ENCODE measurements around the gene PATZ1. TPM values are rescaled to one million over a fixed set of nuclear protein-coding genes. Genes with fewer than 3 reads are reported as not detected.
A peak's percentile ranks its signal among the peaks of the same experiment; 100 is the strongest.

PATZ1 gene
- total and polyA plus RNA-seq, 2 experiments from 2014 or later = 1.3 to 9.6 TPM

GRCh38 chr22:31347251-31348008 is 1.3 kb upstream of the PATZ1 start:
- Histone ChIP-seq H4K20me1 (ENCODE audit: insufficient read depth) (no peaks in the 10 kb centered on the region), H3K9ac (peak overlapping the region; percentile 79), H3F3A (ENCODE audit: insufficient read depth) (peaks cover 5% of the 10 kb centered on the region; the same call in 1 of the 2 replicates), H3K9me2 (ENCODE audit: insufficient read depth) (no peaks in the 10 kb centered on the region), H3K27ac (peak overlapping the region; percentile 60), H3K27me3 (replicated peaks; ENCODE audit: insufficient read depth) (no peaks in the 10 kb centered on the region), H3K4me1 (ENCODE audit: insufficient read depth) (peaks cover 9% of the 10 kb centered on the region; the same call in 1 of the 2 replicates), H3K79me2 (ENCODE audit: insufficient read depth) (no peaks in the 10 kb centered on the region), H2AFZ (peak overlapping the region; percentile 88), H3K9me3 (ENCODE audit: low read depth) (no peaks in the 10 kb centered on the region), H3K4me3 (peak overlapping the region; percentile 78), H3K36me3 (ENCODE audit: low read depth) (no peaks in the 10 kb centered on the region), H3K4me2 (ENCODE audit: unreplicated experiment) (peak overlapping the region; percentile 71)
- DNase-seq = peak; percentile 86
- 2% methylated on average over 50 of the region's 50 CpGs for WGBS, 2 experiments (ENCODE audit: low coverage in 1 of 2, low lambda C conversion rate in 2 of 2, missing lambda C conversion rate in 2 of 2)
- in situ Hi-C loops (cut with MboI) = no loop called here
- TF ChIP-seq EZH2 (IDR thresholded peaks at IDR 0.05; ENCODE audit: insufficient read depth, poor library complexity, severe bottlenecking) = no peak
- no peak for TF ChIP-seq EZH2phosphoT487 (IDR thresholded peaks at IDR 0.05; ENCODE audit: insufficient read depth, low read depth)

GRCh38 chr22:31346733-31347250 is 646 bp upstream of the PATZ1 start:
- no peak for TF ChIP-seq EZH2phosphoT487 (IDR thresholded peaks at IDR 0.05; ENCODE audit: insufficient read depth, low read depth)
- no peak for TF ChIP-seq EZH2 (IDR thresholded peaks at IDR 0.05; ENCODE audit: insufficient read depth, poor library complexity, severe bottlenecking)
- Histone ChIP-seq H2AFZ (peak overlapping the region; percentile 88), H3K4me2 (ENCODE audit: unreplicated experiment) (peak overlapping the region; percentile 71), H3K9ac (peak overlapping the region; percentile 79), H4K20me1 (ENCODE audit: insufficient read depth) (no peaks in the 10 kb centered on the region), H3K36me3 (ENCODE audit: low read depth) (no peaks in the 10 kb centered on the region), H3K27me3 (replicated peaks; ENCODE audit: insufficient read depth) (no peaks in the 10 kb centered on the region), H3K4me3 (peak overlapping the region; percentile 78), H3K4me1 (ENCODE audit: insufficient read depth) (peaks cover 9% of the 10 kb centered on the region; the same call in 1 of the 2 replicates), H3K79me2 (ENCODE audit: insufficient read depth) (no peaks in the 10 kb centered on the region), H3K27ac (peak overlapping the region; percentile 60), H3K9me3 (ENCODE audit: low read depth) (no peaks in the 10 kb centered on the region), H3F3A (ENCODE audit: insufficient read depth) (peaks cover 5% of the 10 kb centered on the region; the same call in 1 of the 2 replicates), H3K9me2 (ENCODE audit: insufficient read depth) (no peaks in the 10 kb centered on the region)
- in situ Hi-C loops (cut with MboI) = no loop called here
- WGBS, 2 experiments (ENCODE audit: low coverage in 1 of 2, low lambda C conversion rate in 2 of 2, missing lambda C conversion rate in 2 of 2) = 2% methylated on average over 30 to 33 of the region's 40 CpGs
- peak; percentile 70 for DNase-seq

GRCh38 chr22:31345331-31346254 is 553 bp downstream of the PATZ1 start:
- no peaks in the 10 kb centered on the region for H3K9me3 ChIP-seq (ENCODE audit: low read depth)
- no peaks in the 10 kb centered on the region for H3K9me2 ChIP-seq (ENCODE audit: insufficient read depth)
- no peaks in the 10 kb centered on the region for H4K20me1 ChIP-seq (ENCODE audit: insufficient read depth)
- H3K27ac ChIP-seq = no peak overlapping the region
- peak overlapping the region; percentile 77 for H3K4me2 ChIP-seq (ENCODE audit: unreplicated experiment)
- H3K27me3 ChIP-seq (replicated peaks; ENCODE audit: insufficient read depth) = no peaks in the 10 kb centered on the region
- H3K36me3 ChIP-seq (ENCODE audit: low read depth) = no peaks in the 10 kb centered on the region
- no peaks in the 10 kb centered on the region for H3K79me2 ChIP-seq (ENCODE audit: insufficient read depth)
- TF ChIP-seq EZH2phosphoT487 (IDR thresholded peaks at IDR 0.05; ENCODE audit: insufficient read depth, low read depth) (no peak), EZH2 (IDR thresholded peaks at IDR 0.05; ENCODE audit: insufficient read depth, poor library complexity, severe bottlenecking) (no peak)
- peaks cover 5% of the 10 kb centered on the region; the same call in 1 of the 2 replicates for H3F3A ChIP-seq (ENCODE audit: insufficient read depth)
- peaks cover 9% of the 10 kb centered on the region; the same call in 1 of the 2 replicates for H3K4me1 ChIP-seq (ENCODE audit: insufficient read depth)
- peak; percentile 93 for DNase-seq
- H3K9ac ChIP-seq = peak overlapping the region; percentile 79
- 6 to 13% methylated on average over 46 to 120 of the region's 126 CpGs for WGBS, 2 experiments (ENCODE audit: low coverage in 1 of 2, low lambda C conversion rate in 2 of 2, missing lambda C conversion rate in 2 of 2)
- in situ Hi-C loops (cut with MboI) = no loop called here
- H2AFZ ChIP-seq = peak overlapping the region; percentile 33; the same call in 1 of the 2 replicates
- peak overlapping the region; percentile 78 for H3K4me3 ChIP-seq
